ENCODE data around the gene MAPRE2. TPM values are rescaled to one million over a fixed set of nuclear protein-coding genes. Genes with fewer than 3 reads are reported as not detected.
"Not testable (repeated sequence)": the region's sequence is repeated elsewhere in the genome, so short reads cannot be mapped to it uniquely, and the experiment has no call there.

MAPRE2 gene
- total RNA-seq, 1 experiment from 2014 or later, result 32.0 TPM

GRCh38 chr18:35150195-35150594 is 109.0 kb downstream of the MAPRE2 start:
- not testable (repeated sequence) for DNase-seq (ENCODE audit: low read depth)

- DNase-seq (ENCODE audit: low read depth), result no peak
These were observed 112.5 kb downstream of the MAPRE2 start for GRCh38 chr18:35153609-35154272.

GRCh38 chr18:35155398-35156117 is 114.3 kb downstream of the MAPRE2 start:
- no peak for DNase-seq (ENCODE audit: low read depth)

- no peak for DNase-seq (ENCODE audit: low read depth)
These were observed 116.0 kb downstream of the MAPRE2 start for GRCh38 chr18:35157181-35157580.

- no peak for DNase-seq (ENCODE audit: low read depth)
These were observed 117.7 kb downstream of the MAPRE2 start for GRCh38 chr18:35158728-35159450.

GRCh38 chr18:35159782-35160181 is 118.6 kb downstream of the MAPRE2 start:
- no peak for DNase-seq (ENCODE audit: low read depth)

GRCh38 chr18:35161485-35161884 is 120.3 kb downstream of the MAPRE2 start:
- no peak for DNase-seq (ENCODE audit: low read depth)

- no peak for DNase-seq (ENCODE audit: low read depth)
These were observed 120.7 kb downstream of the MAPRE2 start for GRCh38 chr18:35161934-35162333.

- no peak for DNase-seq (ENCODE audit: low read depth)
These were observed 121.9 kb downstream of the MAPRE2 start for GRCh38 chr18:35163014-35163539.

- no peak for DNase-seq (ENCODE audit: low read depth)
These were observed 122.5 kb downstream of the MAPRE2 start for GRCh38 chr18:35163721-35164120.

GRCh38 chr18:35164133-35164532 is 122.9 kb downstream of the MAPRE2 start:
- DNase-seq (ENCODE audit: low read depth), result no peak

GRCh38 chr18:35167332-35167731 is 126.1 kb downstream of the MAPRE2 start:
- DNase-seq (ENCODE audit: low read depth), result no peak

- DNase-seq (ENCODE audit: low read depth), result no peak
These were observed 126.6 kb downstream of the MAPRE2 start for GRCh38 chr18:35167857-35168256.

GRCh38 chr18:35170323-35170722 is 129.1 kb downstream of the MAPRE2 start:
- not testable (repeated sequence) for DNase-seq (ENCODE audit: low read depth)

GRCh38 chr18:35171315-35171987 is 130.2 kb downstream of the MAPRE2 start:
- no peak for DNase-seq (ENCODE audit: low read depth)

GRCh38 chr18:35172009-35172408 is 130.8 kb downstream of the MAPRE2 start:
- no peak for DNase-seq (ENCODE audit: low read depth)

- no peak for DNase-seq (ENCODE audit: low read depth)
These were observed 131.3 kb downstream of the MAPRE2 start for GRCh38 chr18:35172451-35173035.

- DNase-seq (ENCODE audit: low read depth), result no peak
These were observed 133.0 kb downstream of the MAPRE2 start for GRCh38 chr18:35174093-35174731.

GRCh38 chr18:35174745-35175144 is 133.5 kb downstream of the MAPRE2 start:
- DNase-seq (ENCODE audit: low read depth), result no peak

- no peak for DNase-seq (ENCODE audit: low read depth)
These were observed 135.7 kb downstream of the MAPRE2 start for GRCh38 chr18:35176925-35177324.

GRCh38 chr18:35178260-35178659 is 137.0 kb downstream of the MAPRE2 start:
- peak; percentile 86 for DNase-seq (ENCODE audit: low read depth)
